Brain microvascular endothelial cell (primary cell): Measurements from ENCODE around the gene DNAJC13.
A peak's percentile ranks its signal among the peaks of the same experiment; 100 is the strongest.

Experiments
- DNase-seq: peaks from one replicate; pipeline ENCODE4 v3.0.0-alpha.2; 2020
- H3K27ac ChIP-seq: fragments of 250-450 bp; sonication (Bioruptor Pico); 2 replicates; pipeline ENCODE4 v1.5.1; 2020; ENCODE audit warnings: mild to moderate bottlenecking, moderate library complexity
- H3K27me3 ChIP-seq: fragments of 250-450 bp; sonication (Bioruptor Pico); replicated peaks from 2 replicates; pipeline ENCODE4 v1.5.1; 2020; ENCODE audit warnings: mild to moderate bottlenecking
- H3K36me3 ChIP-seq: fragments of 250-450 bp; sonication (Bioruptor Pico); replicated peaks from 2 replicates; pipeline ENCODE4 v1.5.1; 2020; ENCODE audit warnings: mild to moderate bottlenecking
- H3K4me3 ChIP-seq: 2 replicates; pipeline ENCODE4 v1.5.1; 2011; ENCODE audit warnings: low read depth, mild to moderate bottlenecking, control low read depth, low read length, moderate library complexity
- CTCF ChIP-seq: IDR thresholded peaks from 2 replicates; pipeline ENCODE4 v1.5.1; 2011; ENCODE audit warnings: low read depth, mild to moderate bottlenecking, moderate library complexity, low read length, control low read depth, inconsistent platforms; ENCODE audit errors: missing control alignments
- in situ Hi-C: cut with HindIII; loops from 2 replicates; pipeline ENCODE4 v1.10.0; 2017; ENCODE audit warnings: low sequenced_read_pairs, low pct_ligation_motif_present

The DNAJC13 gene

GRCh38 chr3:132448216-132448961 is 31.1 kb downstream of the DNAJC13 start:
- H3K36me3 ChIP-seq = no peaks in the 10 kb centered on the region

GRCh38 chr3:132456136-132456535 is 38.8 kb downstream of the DNAJC13 start:
- in situ Hi-C loops = no loop called here
- no peak overlapping the region for H3K4me3 ChIP-seq
- DNase-seq = no peak
- TF ChIP-seq CTCF = no peak
- H3K27ac ChIP-seq = no peak overlapping the region
- H3K36me3 ChIP-seq = peaks cover 42% of the 10 kb centered on the region
- H3K27me3 ChIP-seq = no peaks in the 10 kb centered on the region

More at GRCh38 chr3:132448216-132448961, 31.1 kb downstream of the DNAJC13 start:
- Histone ChIP-seq H3K4me3 (no peak overlapping the region), H3K27ac (no peak overlapping the region), H3K27me3 (no peaks in the 10 kb centered on the region)
- no peak for TF ChIP-seq CTCF
- DNase-seq = peak; percentile 68
- in situ Hi-C loops = no loop called here

DNA sequence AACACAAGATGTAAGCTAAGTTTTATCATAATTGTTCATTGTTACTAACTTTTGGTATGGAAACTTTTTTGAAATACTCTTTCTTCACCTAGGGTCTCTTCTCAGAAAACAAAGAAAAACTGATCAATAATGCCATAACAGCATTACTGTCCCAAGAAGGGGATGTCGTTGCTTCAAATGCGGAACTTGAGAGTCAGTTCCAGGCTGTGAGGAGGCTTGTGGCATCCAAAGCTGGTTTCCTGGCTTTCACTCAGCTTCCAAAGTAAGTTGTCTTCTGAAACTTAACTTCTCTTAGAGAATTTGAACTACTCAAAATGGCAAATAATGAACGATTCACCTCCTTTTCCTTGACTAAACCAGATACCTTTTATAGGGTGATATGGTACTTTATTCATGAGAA is 39.3 kb downstream of the DNAJC13 start:
- peaks cover 47% of the 10 kb centered on the region for H3K36me3 ChIP-seq
- no peaks in the 10 kb centered on the region for H3K27me3 ChIP-seq
- no peak for DNase-seq
- H3K27ac ChIP-seq = no peak overlapping the region
- no peak for TF ChIP-seq CTCF
- no peak overlapping the region for H3K4me3 ChIP-seq
- in situ Hi-C loops = no loop called here

DNA sequence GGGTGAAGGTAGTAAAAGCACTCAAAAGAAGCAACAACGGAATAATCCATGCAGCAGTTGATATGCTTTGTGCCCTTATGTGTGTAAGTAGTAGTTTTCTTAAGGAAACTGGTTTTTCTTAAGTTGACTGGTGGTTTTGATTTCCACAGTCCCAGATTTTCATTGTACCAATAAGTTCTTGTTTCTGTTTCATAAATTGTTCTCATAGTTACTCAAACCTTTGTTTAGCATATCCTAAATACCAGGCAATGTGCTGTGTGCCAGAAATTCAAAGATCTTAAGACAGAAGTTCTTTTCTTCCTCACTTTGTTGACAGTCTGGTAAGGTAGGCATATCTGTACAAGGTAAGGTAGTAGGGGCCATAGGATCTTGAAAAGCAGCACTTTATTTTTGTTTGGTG is 40.0 kb downstream of the DNAJC13 start:
- in situ Hi-C loops = no loop called here
- Histone ChIP-seq H3K36me3 (peaks cover 47% of the 10 kb centered on the region), H3K27me3 (no peaks in the 10 kb centered on the region), H3K4me3 (no peak overlapping the region), H3K27ac (no peak overlapping the region)
- no peak for DNase-seq
- no peak for TF ChIP-seq CTCF

DNA sequence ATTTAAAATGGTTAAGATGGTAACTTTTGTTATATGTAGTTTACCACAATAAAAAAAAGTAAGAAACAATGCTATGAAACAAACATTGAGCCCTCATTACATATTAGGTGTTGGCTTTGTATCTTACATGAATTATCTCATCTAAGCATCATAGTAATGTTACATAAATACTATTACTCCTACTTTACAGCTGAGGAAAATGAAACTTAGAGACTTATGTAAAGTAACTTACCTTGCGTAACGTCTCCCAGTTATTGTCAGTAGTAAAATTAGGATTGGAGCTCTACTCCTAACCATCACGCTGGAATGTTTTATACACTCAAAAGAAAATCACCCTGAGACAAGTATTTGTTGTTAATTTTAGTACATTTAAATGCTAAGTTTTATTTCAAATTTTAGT is 42.2 kb downstream of the DNAJC13 start:
- no peak for TF ChIP-seq CTCF
- DNase-seq = no peak
- in situ Hi-C loops = no loop called here
- Histone ChIP-seq H3K4me3 (no peak overlapping the region), H3K36me3 (peaks cover 51% of the 10 kb centered on the region), H3K27me3 (no peaks in the 10 kb centered on the region), H3K27ac (no peak overlapping the region)

GRCh38 chr3:132461544-132461943 is 44.2 kb downstream of the DNAJC13 start:
- Histone ChIP-seq H3K27ac (no peak overlapping the region), H3K4me3 (no peak overlapping the region), H3K27me3 (no peaks in the 10 kb centered on the region), H3K36me3 (peaks cover 44% of the 10 kb centered on the region)
- in situ Hi-C loops = no loop called here
- TF ChIP-seq CTCF = no peak
- DNase-seq = no peak
